GM10847 (cell line): Measurements from ENCODE around the gene EBLN1.

Source experiments
- POLR2A ChIP-seq: IDR thresholded peaks from 2 replicates; pipeline ENCODE4 v1.6.1; 2011; ENCODE audit not compliant: insufficient read length; ENCODE audit errors: extremely low read depth

The EBLN1 gene

GRCh38 chr10:22243321-22243720, 25.5 kb upstream of the EBLN1 start:
- TF ChIP-seq POLR2A = no peak

DNA sequence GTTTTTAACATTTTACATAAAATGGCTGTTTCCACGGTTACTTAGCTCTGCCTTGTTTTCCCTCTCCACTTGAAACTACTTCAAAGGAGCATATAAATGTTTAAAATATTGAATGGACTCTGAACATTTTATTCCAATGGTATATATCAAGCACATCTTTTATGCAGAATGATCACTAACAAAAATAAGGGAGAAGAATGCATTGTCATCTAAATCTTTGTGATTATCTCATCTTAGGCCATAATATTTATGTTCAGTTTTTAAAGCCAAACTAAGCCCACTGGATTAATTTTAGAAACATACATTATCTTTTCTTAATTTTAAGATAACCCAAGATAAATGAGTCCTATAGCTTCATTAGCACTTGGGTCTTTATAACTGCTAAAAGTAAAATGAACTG, 13.4 kb upstream of the EBLN1 start:
- TF ChIP-seq POLR2A = no peak

GRCh38 chr10:22230158-22230833, 12.5 kb upstream of the EBLN1 start:
- no peak for TF ChIP-seq POLR2A

DNA sequence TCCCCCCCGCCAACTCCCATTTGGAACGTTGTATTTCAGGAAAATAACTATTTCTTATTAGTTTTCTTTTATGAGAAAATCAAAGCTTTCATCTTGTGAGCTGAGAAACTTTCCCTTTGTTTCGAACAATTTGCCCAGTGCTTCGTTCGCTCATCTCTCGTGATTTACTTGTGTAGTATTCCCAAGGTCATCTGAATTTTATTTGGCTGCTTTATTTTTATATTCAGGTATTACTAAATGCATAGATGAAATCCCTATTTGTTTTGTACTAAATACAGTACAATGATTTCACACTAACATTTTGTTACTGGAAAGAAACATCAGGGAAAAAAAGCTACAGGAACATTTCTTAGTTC, 12.0 kb upstream of the EBLN1 start:
- no peak for TF ChIP-seq POLR2A

DNA sequence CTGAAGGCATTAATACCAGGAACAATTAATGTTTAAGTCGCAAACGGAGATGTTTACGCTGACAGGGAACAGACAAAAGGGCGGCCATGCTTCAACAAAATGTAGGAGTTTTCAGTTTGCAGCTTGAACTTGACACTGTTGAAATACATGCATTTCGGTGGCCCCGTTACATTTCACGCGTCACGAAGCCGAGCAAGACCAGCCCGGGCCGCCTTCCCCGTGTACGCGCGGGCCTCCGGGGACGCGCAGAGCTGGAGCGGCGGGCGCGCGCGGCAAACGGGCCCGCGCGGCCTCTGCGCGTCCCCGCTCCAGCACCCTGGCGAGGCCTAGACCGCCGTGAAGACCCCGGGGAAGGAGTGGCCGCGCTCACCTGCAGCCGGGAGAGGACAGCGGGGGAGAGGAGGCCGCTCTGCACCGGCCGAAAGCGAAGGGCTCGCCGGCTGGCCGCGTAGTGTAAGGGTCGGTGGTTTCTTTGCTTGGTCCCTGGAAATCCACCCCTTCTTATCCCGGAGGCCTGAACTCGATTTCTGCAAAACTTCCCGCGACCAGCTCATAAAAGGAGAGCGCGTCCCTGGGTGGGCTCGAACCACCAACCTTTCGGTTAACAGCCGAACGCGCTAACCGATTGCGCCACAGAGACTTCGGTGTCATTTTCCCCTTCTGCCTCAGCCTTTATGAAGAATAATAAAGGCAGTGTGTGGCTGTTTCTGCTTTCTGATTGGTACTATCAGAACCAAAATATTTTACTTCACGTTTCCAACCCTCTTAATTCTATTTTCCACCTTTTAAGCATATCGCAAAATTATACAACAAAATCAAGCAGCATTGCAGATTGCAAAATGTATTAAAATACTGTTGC, 11.4 kb upstream of the EBLN1 start:
- no peak for TF ChIP-seq POLR2A

GRCh38 chr10:22228167-22228938, 10.5 kb upstream of the EBLN1 start:
- TF ChIP-seq POLR2A = no peak

GRCh38 chr10:22226599-22226998, 8.8 kb upstream of the EBLN1 start:
- TF ChIP-seq POLR2A = no peak

- no peak for TF ChIP-seq POLR2A
Measured at GRCh38 chr10:22222236-22223190, 4.7 kb upstream of the EBLN1 start.

DNA sequence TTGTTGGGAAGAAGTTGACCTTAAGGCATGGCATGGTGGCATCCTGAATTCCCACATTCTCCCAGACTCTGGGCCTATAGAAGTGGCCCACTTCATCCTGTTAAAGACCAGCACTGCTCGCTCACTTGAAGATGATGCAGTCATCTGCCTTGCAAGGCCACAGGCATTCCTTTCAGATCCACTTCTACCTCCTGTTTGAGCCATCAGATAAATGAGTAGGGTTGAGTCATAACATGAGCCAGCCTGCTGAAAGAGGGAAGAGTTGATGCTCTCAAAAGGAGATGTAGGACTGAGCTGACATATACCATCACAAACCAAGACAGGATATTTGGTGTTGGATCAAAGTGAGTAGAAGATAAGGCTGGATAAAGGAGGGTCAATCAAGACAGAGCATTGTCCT, 1.5 kb upstream of the EBLN1 start:
- no peak for TF ChIP-seq POLR2A

GRCh38 chr10:22218448-22218847, 633 bp upstream of the EBLN1 start:
- no peak for TF ChIP-seq POLR2A

GRCh38 chr10:22210267-22210666, 7.5 kb downstream of the EBLN1 start:
- no peak for TF ChIP-seq POLR2A

- TF ChIP-seq POLR2A = no peak
Measured at GRCh38 chr10:22193945-22194344, 23.9 kb downstream of the EBLN1 start.

GRCh38 chr10:22185586-22185985, 32.2 kb downstream of the EBLN1 start:
- TF ChIP-seq POLR2A = no peak

DNA sequence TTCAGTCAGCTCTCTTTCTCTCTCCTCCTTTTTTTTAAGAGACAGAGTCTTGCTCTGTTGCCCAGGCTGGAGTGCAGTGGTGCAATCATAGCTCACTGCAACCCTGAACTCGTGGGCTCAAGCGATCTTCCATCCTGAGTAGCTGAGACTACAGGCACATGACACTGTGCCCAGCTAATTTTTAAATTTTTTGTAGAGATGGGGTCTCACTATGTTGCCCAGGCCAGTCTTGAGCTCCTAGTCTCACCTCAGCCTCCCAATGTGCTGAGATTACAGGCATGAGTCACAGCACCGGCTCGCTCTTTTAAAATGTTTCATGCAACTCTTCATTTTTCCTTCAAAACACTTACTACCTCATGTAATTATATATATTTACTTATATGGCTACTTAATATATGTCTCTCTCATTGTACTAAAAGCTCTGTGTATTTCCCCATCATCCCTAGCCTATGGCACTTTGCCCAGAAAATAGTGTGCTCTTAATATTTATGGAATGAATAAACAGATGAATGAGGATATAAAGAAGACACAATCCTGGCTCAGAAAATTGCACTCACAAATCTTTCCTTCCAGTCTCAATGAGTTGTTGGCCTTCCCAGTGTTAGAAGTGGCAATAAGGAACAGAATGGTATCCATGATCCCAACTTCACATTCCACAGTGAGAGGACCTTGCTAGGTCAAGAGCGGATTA, 33.9 kb downstream of the EBLN1 start:
- TF ChIP-seq POLR2A = no peak
